AG04450 (cell line): Measurements from ENCODE around the gene GBP7. TPM values are rescaled to one million over a fixed set of nuclear protein-coding genes. Genes with fewer than 3 reads are reported as not detected.

Source experiments
- CTCF ChIA-PET: fragments of 300-600, 350-600 bp; formaldehyde crosslinking; extraction: SDS; loops from one replicate; lab custom pipeline; 2022; ENCODE audit warnings: antibody characterized with exemption, inconsistent platforms; lab: Charles Lee
- POLR2A ChIA-PET: fragments of 350-600 bp; formaldehyde crosslinking; extraction: SDS; loops from one replicate; lab custom pipeline; 2021; ENCODE audit warnings: antibody characterized with exemption, inconsistent platforms; lab: Yijun Ruan, JAX
- DNase-seq: peaks from one replicate; pipeline ENCODE4 v3.0.0-alpha.2; 2011; ENCODE audit warnings: low read depth, low spot score
- H3K27ac ChIP-seq: one replicate; pipeline ENCODE4 v1.5.1; 2012; ENCODE audit warnings: low read depth, low read length, control low read depth
- H3K27me3 ChIP-seq: one replicate; pipeline ENCODE4 v1.6.0; 2012; ENCODE audit warnings: low read length; ENCODE audit not compliant: control insufficient read depth, insufficient read depth
- H3K4me3 ChIP-seq: 2 replicates; pipeline ENCODE4 v1.5.1; 2011; ENCODE audit warnings: mild to moderate bottlenecking, low read depth, low read length, control low read depth
- H3K9me3 ChIP-seq: 2 replicates; pipeline ENCODE4 v1.5.1; 2012; ENCODE audit warnings: low read length; ENCODE audit not compliant: control insufficient read depth, insufficient read depth
- polyA plus RNA-seq: library from polyadenylated mRNA; depleted of rRNA; stranded (reverse); fragments of >200 nt; gene quantifications from 2 replicates; pipeline ENCODE4 v1.2.3, GENCODE V29; 2011
- TF ChIP-seq, protein P1 (sequence below): IDR thresholded peaks from 2 replicates; pipeline ENCODE4 v1.5.1; 2011; ENCODE audit warnings: low read depth, low read length, control low read depth, inconsistent platforms

GBP7 gene
- polyA plus RNA-seq, 1 experiment, result not detected

DNA sequence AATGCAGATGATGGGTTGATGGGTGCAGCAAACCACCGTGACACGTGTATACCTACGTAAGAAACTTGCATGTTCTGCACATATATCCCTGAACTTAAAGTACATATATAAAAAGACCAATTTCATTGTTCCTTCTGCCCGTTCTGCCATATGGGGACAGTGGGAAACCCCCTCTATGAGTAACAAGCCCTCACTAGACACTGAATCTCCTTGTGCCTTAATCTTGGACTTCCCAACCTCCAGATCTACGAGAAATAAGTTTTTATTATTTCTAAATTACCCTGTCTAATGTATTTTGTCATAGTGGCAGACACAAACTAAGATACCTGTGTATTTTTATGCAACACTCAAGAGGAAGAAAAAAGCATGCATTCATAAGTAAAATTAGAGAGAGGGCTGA lies 10.0 kb downstream of the GBP7 start:
- CTCF ChIA-PET, result no interaction called here
- TF ChIP-seq, protein P1, sequence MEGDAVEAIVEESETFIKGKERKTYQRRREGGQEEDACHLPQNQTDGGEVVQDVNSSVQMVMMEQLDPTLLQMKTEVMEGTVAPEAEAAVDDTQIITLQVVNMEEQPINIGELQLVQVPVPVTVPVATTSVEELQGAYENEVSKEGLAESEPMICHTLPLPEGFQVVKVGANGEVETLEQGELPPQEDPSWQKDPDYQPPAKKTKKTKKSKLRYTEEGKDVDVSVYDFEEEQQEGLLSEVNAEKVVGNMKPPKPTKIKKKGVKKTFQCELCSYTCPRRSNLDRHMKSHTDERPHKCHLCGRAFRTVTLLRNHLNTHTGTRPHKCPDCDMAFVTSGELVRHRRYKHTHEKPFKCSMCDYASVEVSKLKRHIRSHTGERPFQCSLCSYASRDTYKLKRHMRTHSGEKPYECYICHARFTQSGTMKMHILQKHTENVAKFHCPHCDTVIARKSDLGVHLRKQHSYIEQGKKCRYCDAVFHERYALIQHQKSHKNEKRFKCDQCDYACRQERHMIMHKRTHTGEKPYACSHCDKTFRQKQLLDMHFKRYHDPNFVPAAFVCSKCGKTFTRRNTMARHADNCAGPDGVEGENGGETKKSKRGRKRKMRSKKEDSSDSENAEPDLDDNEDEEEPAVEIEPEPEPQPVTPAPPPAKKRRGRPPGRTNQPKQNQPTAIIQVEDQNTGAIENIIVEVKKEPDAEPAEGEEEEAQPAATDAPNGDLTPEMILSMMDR, result no peak
- POLR2A ChIA-PET, result no interaction called here
- H3K9me3 ChIP-seq, result no peaks in the 10 kb centered on the region
- no peak overlapping the region for H3K4me3 ChIP-seq
- H3K27me3 ChIP-seq, result no peaks in the 10 kb centered on the region
- no peak overlapping the region for H3K27ac ChIP-seq
- no peak for DNase-seq

DNA sequence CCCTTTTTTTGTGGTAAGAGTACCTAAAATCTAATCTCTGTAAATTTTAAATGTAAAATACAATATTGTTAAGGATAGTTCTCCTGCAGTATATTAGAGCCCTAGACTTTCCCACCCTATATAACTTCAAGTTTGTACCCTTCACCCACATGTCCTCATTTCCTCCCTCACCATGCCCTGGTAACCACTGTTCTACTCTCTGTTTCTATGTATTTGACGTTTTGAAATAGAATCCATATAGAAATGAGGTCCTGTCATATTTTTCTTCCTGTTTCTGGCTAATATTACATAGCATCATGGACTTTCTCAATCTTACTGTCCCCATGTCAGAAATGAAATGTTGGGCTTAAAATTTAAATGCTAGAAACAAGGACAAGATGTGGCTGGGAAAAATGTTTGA lies 24.8 kb downstream of the GBP7 start:
- Histone ChIP-seq H3K9me3 (no peaks in the 10 kb centered on the region), H3K4me3 (no peak overlapping the region), H3K27ac (no peak overlapping the region), H3K27me3 (peaks cover 3% of the 10 kb centered on the region)
- TF ChIP-seq, protein P1, result no peak
- CTCF ChIA-PET, result no interaction called here
- POLR2A ChIA-PET, result no interaction called here
- DNase-seq, result no peak

DNA sequence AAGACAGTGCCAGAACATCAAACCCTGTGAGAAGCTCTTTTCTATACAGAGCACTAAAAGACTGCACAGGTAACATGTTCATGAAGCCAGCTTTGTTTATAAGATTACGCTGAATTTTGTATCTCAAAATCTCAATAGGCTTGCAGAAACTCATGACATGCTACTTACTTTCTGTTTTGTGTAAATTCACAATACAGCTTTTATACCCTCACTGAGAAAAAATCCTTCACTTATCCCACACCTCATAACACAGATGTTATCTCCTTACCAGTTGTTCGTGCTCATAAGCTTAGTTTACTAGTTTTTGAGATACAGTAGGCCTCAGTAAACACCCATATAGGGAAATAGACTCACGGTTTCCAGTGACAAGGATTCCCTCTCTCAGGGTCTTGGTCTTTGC lies 25.8 kb downstream of the GBP7 start:
- Histone ChIP-seq H3K27ac (no peak overlapping the region), H3K4me3 (no peak overlapping the region), H3K27me3 (peaks cover 3% of the 10 kb centered on the region), H3K9me3 (no peaks in the 10 kb centered on the region)
- no peak for DNase-seq
- ChIA-PET POLR2A (no interaction called here), CTCF (interaction anchor here (1.4 to 4.2 kb wide), 5 partner anchors 60 to 166 kb away, joined by 4 to 36 read pairs (median 14); no protein-coding TSS in a partner anchor)
- TF ChIP-seq, protein P1, result no peak

DNA sequence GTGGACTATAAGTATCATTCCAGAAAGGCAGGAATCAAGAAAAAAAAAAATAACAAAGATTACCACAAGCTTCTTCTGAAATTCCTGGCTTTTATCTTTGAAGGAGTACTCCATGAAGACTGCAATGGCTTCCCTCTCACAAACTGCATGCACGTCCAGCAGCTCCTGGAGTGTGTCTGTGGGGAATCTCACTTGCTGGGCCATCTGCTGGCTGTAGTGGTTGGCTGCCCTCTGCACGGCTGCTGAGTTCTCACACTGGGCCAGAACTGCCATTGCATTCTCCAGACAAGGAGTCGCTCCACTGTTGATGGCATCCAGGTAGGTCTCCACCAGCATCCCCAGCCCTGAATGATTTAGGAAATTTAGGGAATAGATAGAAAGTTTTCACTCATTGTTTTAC lies 26.6 kb downstream of the GBP7 start:
- POLR2A ChIA-PET, result no interaction called here
- TF ChIP-seq, protein P1, result peak; percentile 60
- CTCF ChIA-PET, result interaction anchor here (0.7 to 4.2 kb wide), 13 partner anchors 13 to 175 kb away, joined by 3 to 36 read pairs (median 6); partner anchors contain the start of genes GBP2 and GBP3

GRCh38 chr1:89147678-89148658 lies 27.8 kb downstream of the GBP7 start:
- TF ChIP-seq, protein P1, result no peak
- no peaks in the 10 kb centered on the region for H3K9me3 ChIP-seq
- no peak overlapping the region for H3K27ac ChIP-seq
- H3K4me3 ChIP-seq, result no peak overlapping the region
- no peak for DNase-seq
- H3K27me3 ChIP-seq, result peaks cover 3% of the 10 kb centered on the region
- ChIA-PET POLR2A (no interaction called here), CTCF (interaction anchor here (0.7 to 4.2 kb wide), 8 partner anchors 14 to 210 kb away, joined by 3 to 36 read pairs (median 4); no protein-coding TSS in a partner anchor)

More for the DNA sequence above, 26.6 kb downstream of the GBP7 start:
- Histone ChIP-seq H3K27ac (no peak overlapping the region), H3K9me3 (no peaks in the 10 kb centered on the region), H3K27me3 (peaks cover 3% of the 10 kb centered on the region), H3K4me3 (no peak overlapping the region)
- DNase-seq, result peak; percentile 8
